Measurements from ENCODE around the gene MTERF2.

GRCh38 chr12:106987846-106988245 is 900 bp upstream of the MTERF2 start:
- TF ChIP-seq SP5 (CRISPR knock-in tag; IDR thresholded peaks at IDR 0.05; ENCODE audit: borderline replicate concordance, low read depth) (no peak), EZH2 (conservative IDR thresholded peaks at IDR 0.05; ENCODE audit: low read depth, low read length) (no peak), AGO1 (IDR thresholded peaks at IDR 0.05; ENCODE audit: low read depth, low read length, poor library complexity, severe bottlenecking) (no peak), CHD4 (IDR thresholded peaks at IDR 0.05; ENCODE audit: borderline replicate concordance, low read length) (no peak), ATF2 (CRISPR knock-in tag; IDR thresholded peaks at IDR 0.05) (no peak), SNAPC2 (CRISPR knock-in tag; IDR thresholded peaks at IDR 0.05) (no peak), NFE2 (CRISPR knock-in tag; IDR thresholded peaks at IDR 0.05) (no peak), THRA (CRISPR knock-in tag; IDR thresholded peaks at IDR 0.05; ENCODE audit: borderline replicate concordance) (no peak)
